Stimulated activated naive B cell treated with anti-CD40 and anti-IgM and Interleukin-4, amounts not matched to agents 10 μg/mL and 1 μg/mL and 100 μg/mL, for 72 hours (primary cell): ENCODE results near the gene DCTD.

Source experiments
- ATAC-seq, 2 donors: fragments of 150-1000 bp; cut with Tn5 transposase; replicated peaks; 2 replicates each; pipeline ENCODE4 v1.10.0; 2021; ENCODE audit warnings: moderate library complexity in 1 of 2
- DNase-seq: peaks from one replicate; pipeline ENCODE4 v3.0.0; 2021
- H3K27ac Mint-ChIP-seq: one replicate; pipeline ENCODE4 v1.8.0; 2022; ENCODE audit warnings: mild to moderate bottlenecking, mixed read lengths
- H3K27me3 Mint-ChIP-seq, 2 donors: one replicate each; pipeline ENCODE4 v1.8.0; 2022; ENCODE audit warnings: mixed read lengths in 2 of 2
- H3K36me3 Mint-ChIP-seq, 2 donors: one replicate each; pipeline ENCODE4 v1.8.0; 2022; ENCODE audit warnings: mixed read lengths in 2 of 2, mild to moderate bottlenecking in 1 of 2
- H3K4me1 Mint-ChIP-seq, 2 donors: one replicate each; pipeline ENCODE4 v1.8.0; 2022; ENCODE audit warnings: mixed read lengths in 2 of 2, mild to moderate bottlenecking in 1 of 2
- H3K4me3 Mint-ChIP-seq, 2 donors: one replicate each; pipeline ENCODE4 v1.8.0; 2022; ENCODE audit warnings: mild to moderate bottlenecking in 2 of 2, mixed read lengths in 2 of 2, moderate library complexity in 1 of 2
- H3K9me3 Mint-ChIP-seq, 2 donors: one replicate each; pipeline ENCODE4 v1.8.0; 2022; ENCODE audit warnings: mixed read lengths in 2 of 2, mild to moderate bottlenecking in 1 of 2

Gene DCTD

GRCh38 chr4:182862921-182863320 is 54.3 kb downstream of the DCTD start:
- Mint-ChIP-seq H3K4me1 (no peaks in the 10 kb centered on the region), H3K9me3 (peaks cover 5 to 7% of the 10 kb centered on the region in 2 donors), H3K27me3 (peaks cover 37 to 62% of the 10 kb centered on the region in 2 donors), H3K4me3 (no peak overlapping the region), H3K36me3 (peaks cover 8 to 10% of the 10 kb centered on the region in 2 donors), H3K27ac (no peak overlapping the region)
- DNase-seq (no peak), ATAC-seq (no peak)

GRCh38 chr4:182862141-182862875 is 54.9 kb downstream of the DCTD start:
- Mint-ChIP-seq H3K27me3 (peaks cover 37 to 67% of the 10 kb centered on the region in 2 donors), H3K4me1 (no peaks in the 10 kb centered on the region), H3K36me3 (peaks cover 8 to 10% of the 10 kb centered on the region in 2 donors), H3K27ac (no peak overlapping the region), H3K4me3 (no peak overlapping the region), H3K9me3 (peaks cover 5 to 7% of the 10 kb centered on the region in 2 donors)
- no peak for ATAC-seq
- no peak for DNase-seq

- Mint-ChIP-seq H3K27me3 (peaks cover 32 to 63% of the 10 kb centered on the region in 2 donors), H3K27ac (no peak overlapping the region), H3K4me1 (no peaks in the 10 kb centered on the region), H3K4me3 (no peak overlapping the region), H3K9me3 (peaks cover 5 to 7% of the 10 kb centered on the region in 2 donors), H3K36me3 (peaks cover 8 to 14% of the 10 kb centered on the region in 2 donors)
- DNase-seq (no peak), ATAC-seq (no peak)
These were observed 55.8 kb downstream of the DCTD start for GRCh38 chr4:182861346-182861745.

GRCh38 chr4:182859730-182860129 is 57.5 kb downstream of the DCTD start:
- no peak overlapping the region for H3K4me3 Mint-ChIP-seq
- no peak for ATAC-seq
- H3K36me3 Mint-ChIP-seq = peaks cover 12 to 19% of the 10 kb centered on the region in 2 donors
- H3K4me1 Mint-ChIP-seq = no peaks in the 10 kb centered on the region
- no peak overlapping the region for H3K27ac Mint-ChIP-seq
- H3K9me3 Mint-ChIP-seq = peaks cover 5 to 11% of the 10 kb centered on the region in 2 donors
- H3K27me3 Mint-ChIP-seq = peaks cover 40 to 69% of the 10 kb centered on the region in 2 donors
- no peak for DNase-seq

GRCh38 chr4:182858711-182859110 is 58.5 kb downstream of the DCTD start:
- peaks cover 12 to 29% of the 10 kb centered on the region in 2 donors for H3K36me3 Mint-ChIP-seq
- no peaks in the 10 kb centered on the region for H3K4me1 Mint-ChIP-seq
- H3K27me3 Mint-ChIP-seq = peaks cover 49 to 72% of the 10 kb centered on the region in 2 donors
- DNase-seq = no peak
- no peak overlapping the region for H3K4me3 Mint-ChIP-seq
- peaks cover 5 to 14% of the 10 kb centered on the region in 2 donors for H3K9me3 Mint-ChIP-seq
- H3K27ac Mint-ChIP-seq = no peak overlapping the region
- ATAC-seq = no peak

- H3K4me3 Mint-ChIP-seq = no peak overlapping the region
These were observed 60.3 kb downstream of the DCTD start for GRCh38 chr4:182856862-182857261.

GRCh38 chr4:182855877-182856276 is 61.3 kb downstream of the DCTD start:
- Mint-ChIP-seq H3K36me3 (peaks cover 14 to 31% of the 10 kb centered on the region in 2 donors), H3K4me3 (no peak overlapping the region), H3K4me1 (no peaks in the 10 kb centered on the region), H3K27ac (no peak overlapping the region), H3K9me3 (peaks cover 9 to 12% of the 10 kb centered on the region in 2 donors), H3K27me3 (peaks cover 41 to 60% of the 10 kb centered on the region in 2 donors)
- ATAC-seq (no peak), DNase-seq (no peak)

More at GRCh38 chr4:182856862-182857261, 60.3 kb downstream of the DCTD start:
- Mint-ChIP-seq H3K36me3 (peaks cover 14 to 33% of the 10 kb centered on the region in 2 donors), H3K27ac (no peak overlapping the region), H3K4me1 (no peaks in the 10 kb centered on the region), H3K9me3 (peaks cover 9 to 15% of the 10 kb centered on the region in 2 donors), H3K27me3 (peaks cover 44 to 63% of the 10 kb centered on the region in 2 donors)
- ATAC-seq (no peak), DNase-seq (no peak)

GRCh38 chr4:182855312-182855711 is 61.9 kb downstream of the DCTD start:
- Mint-ChIP-seq H3K9me3 (peaks cover 9 to 11% of the 10 kb centered on the region in 2 donors), H3K4me1 (no peaks in the 10 kb centered on the region), H3K36me3 (peaks cover 14 to 29% of the 10 kb centered on the region in 2 donors), H3K4me3 (no peak overlapping the region), H3K27ac (no peak overlapping the region), H3K27me3 (peaks cover 41 to 57% of the 10 kb centered on the region in 2 donors)
- DNase-seq (no peak), ATAC-seq (no peak)

GRCh38 chr4:182854466-182854865 is 62.7 kb downstream of the DCTD start:
- ATAC-seq (no peak), DNase-seq (no peak)
- peaks cover 9 to 23% of the 10 kb centered on the region in 2 donors for H3K36me3 Mint-ChIP-seq
- H3K4me1 Mint-ChIP-seq = no peaks in the 10 kb centered on the region
- H3K9me3 Mint-ChIP-seq = peaks cover 4 to 7% of the 10 kb centered on the region in 2 donors
- peaks cover 40 to 50% of the 10 kb centered on the region in 2 donors for H3K27me3 Mint-ChIP-seq
- no peak overlapping the region for H3K4me3 Mint-ChIP-seq
- no peak overlapping the region for H3K27ac Mint-ChIP-seq

GRCh38 chr4:182853731-182854330 is 63.4 kb downstream of the DCTD start:
- peaks cover 9 to 23% of the 10 kb centered on the region in 2 donors for H3K36me3 Mint-ChIP-seq
- DNase-seq (no peak), ATAC-seq (no peak)
- no peak overlapping the region for H3K27ac Mint-ChIP-seq
- H3K9me3 Mint-ChIP-seq = peaks cover 4 to 7% of the 10 kb centered on the region in 2 donors
- no peaks in the 10 kb centered on the region for H3K4me1 Mint-ChIP-seq
- H3K27me3 Mint-ChIP-seq = peaks cover 45 to 50% of the 10 kb centered on the region in 2 donors
- H3K4me3 Mint-ChIP-seq = no peak overlapping the region

GRCh38 chr4:182848685-182849084 is 68.5 kb downstream of the DCTD start:
- no peaks in the 10 kb centered on the region for H3K4me1 Mint-ChIP-seq
- H3K4me3 Mint-ChIP-seq = no peak overlapping the region
- DNase-seq = no peak
- H3K36me3 Mint-ChIP-seq = peaks cover 2 to 4% of the 10 kb centered on the region in 2 donors
- H3K9me3 Mint-ChIP-seq = peaks cover under 1 to 4% of the 10 kb centered on the region in 2 donors
- no peak for ATAC-seq
- H3K27ac Mint-ChIP-seq = no peak overlapping the region
- H3K27me3 Mint-ChIP-seq = peaks cover 42 to 43% of the 10 kb centered on the region in 2 donors

- peaks cover 47 to 50% of the 10 kb centered on the region in 2 donors for H3K27me3 Mint-ChIP-seq
- no peak for ATAC-seq
- DNase-seq = no peak
- no peak overlapping the region for H3K4me3 Mint-ChIP-seq
- peaks cover 2 to 4% of the 10 kb centered on the region in 2 donors for H3K36me3 Mint-ChIP-seq
- H3K27ac Mint-ChIP-seq = no peak overlapping the region
- H3K4me1 Mint-ChIP-seq = no peaks in the 10 kb centered on the region
- peaks cover 0 to 3% of the 10 kb centered on the region in 2 donors for H3K9me3 Mint-ChIP-seq
These were observed 69.4 kb downstream of the DCTD start for GRCh38 chr4:182847576-182848450.

GRCh38 chr4:182846036-182846435 is 71.2 kb downstream of the DCTD start:
- H3K4me3 Mint-ChIP-seq = no peak overlapping the region
- no peak overlapping the region for H3K27ac Mint-ChIP-seq
- ATAC-seq = no peak
- H3K4me1 Mint-ChIP-seq = no peaks in the 10 kb centered on the region
- H3K36me3 Mint-ChIP-seq = no peaks in the 10 kb centered on the region
- DNase-seq = no peak
- H3K9me3 Mint-ChIP-seq = no peaks in the 10 kb centered on the region
- peaks cover 47 to 57% of the 10 kb centered on the region in 2 donors for H3K27me3 Mint-ChIP-seq

- Mint-ChIP-seq H3K36me3 (no peaks in the 10 kb centered on the region), H3K27ac (no peak overlapping the region), H3K4me1 (no peaks in the 10 kb centered on the region), H3K4me3 (no peak overlapping the region), H3K9me3 (no peaks in the 10 kb centered on the region), H3K27me3 (peaks cover 47 to 59% of the 10 kb centered on the region in 2 donors)
- no peak for ATAC-seq
- DNase-seq = no peak
These were observed 71.6 kb downstream of the DCTD start for GRCh38 chr4:182845618-182846017.
